ENCODE data around the gene ATP6V1B1. TPM values are rescaled to one million over a fixed set of nuclear protein-coding genes. Genes with fewer than 3 reads are reported as not detected.

ATP6V1B1 gene
- total and polyA plus RNA-seq, 9 of the 15 experiments (the other 6 are each of a cell fraction or from before 2014, with no cell fraction given), result not detected

DNA sequence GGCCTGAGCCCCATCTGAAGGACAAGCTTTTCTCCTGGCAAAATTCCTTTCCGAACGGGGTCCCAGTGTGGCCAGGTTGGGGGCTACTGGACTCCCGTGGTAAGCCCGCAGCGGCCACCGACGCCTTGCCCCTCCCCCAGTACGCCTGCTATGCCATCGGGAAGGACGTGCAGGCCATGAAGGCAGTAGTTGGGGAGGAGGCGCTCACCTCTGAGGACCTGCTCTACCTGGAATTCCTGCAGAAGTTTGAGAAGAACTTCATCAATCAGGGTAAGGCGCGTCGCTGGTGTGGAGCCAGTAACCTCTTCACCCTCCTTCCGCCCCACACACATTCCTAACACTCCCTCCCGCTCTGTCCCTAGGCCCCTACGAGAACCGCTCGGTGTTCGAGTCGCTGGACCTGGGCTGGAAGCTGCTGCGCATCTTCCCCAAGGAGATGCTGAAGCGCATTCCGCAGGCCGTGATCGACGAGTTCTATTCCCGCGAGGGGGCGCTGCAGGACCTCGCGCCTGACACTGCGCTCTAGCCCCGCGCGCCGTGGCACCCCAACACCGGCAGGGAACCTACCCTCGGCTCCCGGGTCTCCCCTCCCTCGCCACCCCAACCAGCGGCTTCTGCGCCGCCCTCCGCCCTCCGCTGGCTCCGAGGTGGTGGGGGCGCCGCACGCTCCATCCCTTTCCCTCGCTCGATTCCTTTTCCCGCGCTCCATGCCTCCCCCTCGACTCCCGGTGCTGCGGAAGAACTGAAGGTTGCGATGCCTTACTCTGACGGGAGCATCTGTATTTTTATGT is 29.1 kb downstream of the ATP6V1B1 start:
- peak; percentile 85 for FAIRE-seq
- Histone ChIP-seq H3K79me2 (ENCODE audit: control insufficient read depth, insufficient read depth, low read length) (no peaks in the 10 kb centered on the region), H3K9me3 (replicated peaks; ENCODE audit: control insufficient read depth, insufficient read depth, low read depth, low read length) (no peaks in the 10 kb centered on the region), H3K9ac (ENCODE audit: insufficient read depth in 1 of 2, low read depth in 2 of 2, low read length in 2 of 2) (peak overlapping the region in 1 of 2 experiments; percentile 86; a peak in 2 of 4 replicates), H3K9me1 (ENCODE audit: control insufficient read depth, insufficient read depth, low read length) (no peaks in the 10 kb centered on the region), H3K4me1 (replicated peaks in 1 of 2; ENCODE audit: control insufficient read depth in 2 of 2, insufficient read depth in 2 of 2, low read length in 2 of 2) (peaks cover 0 to 14% of the 10 kb centered on the region in 2 experiments; a peak in 3 of 5 replicates), H3K36me3 (ENCODE audit: control insufficient read depth, insufficient read depth, low read length) (no peaks in the 10 kb centered on the region), H3K27ac (ENCODE audit: extremely low read depth, low read depth, low read length) (no peak overlapping the region), H4K20me1 (replicated peaks; ENCODE audit: control insufficient read depth, insufficient read depth, low read length) (no peaks in the 10 kb centered on the region; the same call in none of the 2 replicates), H2AFZ (ENCODE audit: low read depth, low read length) (peak overlapping the region; percentile 81), H3K27me3 (ENCODE audit: control insufficient read depth in 2 of 2, insufficient read depth in 2 of 2, low read length in 2 of 2) (peaks cover 0 to 41% of the 10 kb centered on the region in 2 experiments; a peak in 2 of 5 replicates), H3K4me2 (ENCODE audit: insufficient read depth, low read length) (peak overlapping the region; percentile 73), H3K4me3 (peak overlapping the region; percentile 47)
- DNase-seq (ENCODE audit: extremely low read depth in 1 of 4, low spot score in 3 of 4), result peak; percentile 71 to 88 (median 74)
- no TSS peak for BruUV-seq (replicated peaks)
- ATAC-seq, result peak; percentile 94
- WGBS (ENCODE audit: insufficient coverage, low coverage, missing lambda C conversion rate), result 6% methylated on average over 44 of the region's 59 CpGs
- in situ Hi-C loops (cut with MboI) (no loop called here), intact Hi-C loops (cut with micrococcal nuclease) (loop anchor here (1.0 kb wide), 1 partner anchor 13 kb away; no protein-coding TSS in a partner anchor)
- ChIA-PET POLR2A (interaction anchor here (0.6 to 1.6 kb wide), 3 partner anchors 13 to 823 kb away, joined by 3 to 5 read pairs (median 3); no protein-coding TSS in a partner anchor), CTCF (ENCODE audit: low intra/inter-chr PET ratio) (interaction anchor here (0.5 to 2.2 kb wide), 7 partner anchors 13 to 187 kb away, joined by 3 to 13 read pairs (median 3); partner anchors contain the start of genes ANKRD53 and TEX261)
- TF ChIP-seq, protein P1, sequence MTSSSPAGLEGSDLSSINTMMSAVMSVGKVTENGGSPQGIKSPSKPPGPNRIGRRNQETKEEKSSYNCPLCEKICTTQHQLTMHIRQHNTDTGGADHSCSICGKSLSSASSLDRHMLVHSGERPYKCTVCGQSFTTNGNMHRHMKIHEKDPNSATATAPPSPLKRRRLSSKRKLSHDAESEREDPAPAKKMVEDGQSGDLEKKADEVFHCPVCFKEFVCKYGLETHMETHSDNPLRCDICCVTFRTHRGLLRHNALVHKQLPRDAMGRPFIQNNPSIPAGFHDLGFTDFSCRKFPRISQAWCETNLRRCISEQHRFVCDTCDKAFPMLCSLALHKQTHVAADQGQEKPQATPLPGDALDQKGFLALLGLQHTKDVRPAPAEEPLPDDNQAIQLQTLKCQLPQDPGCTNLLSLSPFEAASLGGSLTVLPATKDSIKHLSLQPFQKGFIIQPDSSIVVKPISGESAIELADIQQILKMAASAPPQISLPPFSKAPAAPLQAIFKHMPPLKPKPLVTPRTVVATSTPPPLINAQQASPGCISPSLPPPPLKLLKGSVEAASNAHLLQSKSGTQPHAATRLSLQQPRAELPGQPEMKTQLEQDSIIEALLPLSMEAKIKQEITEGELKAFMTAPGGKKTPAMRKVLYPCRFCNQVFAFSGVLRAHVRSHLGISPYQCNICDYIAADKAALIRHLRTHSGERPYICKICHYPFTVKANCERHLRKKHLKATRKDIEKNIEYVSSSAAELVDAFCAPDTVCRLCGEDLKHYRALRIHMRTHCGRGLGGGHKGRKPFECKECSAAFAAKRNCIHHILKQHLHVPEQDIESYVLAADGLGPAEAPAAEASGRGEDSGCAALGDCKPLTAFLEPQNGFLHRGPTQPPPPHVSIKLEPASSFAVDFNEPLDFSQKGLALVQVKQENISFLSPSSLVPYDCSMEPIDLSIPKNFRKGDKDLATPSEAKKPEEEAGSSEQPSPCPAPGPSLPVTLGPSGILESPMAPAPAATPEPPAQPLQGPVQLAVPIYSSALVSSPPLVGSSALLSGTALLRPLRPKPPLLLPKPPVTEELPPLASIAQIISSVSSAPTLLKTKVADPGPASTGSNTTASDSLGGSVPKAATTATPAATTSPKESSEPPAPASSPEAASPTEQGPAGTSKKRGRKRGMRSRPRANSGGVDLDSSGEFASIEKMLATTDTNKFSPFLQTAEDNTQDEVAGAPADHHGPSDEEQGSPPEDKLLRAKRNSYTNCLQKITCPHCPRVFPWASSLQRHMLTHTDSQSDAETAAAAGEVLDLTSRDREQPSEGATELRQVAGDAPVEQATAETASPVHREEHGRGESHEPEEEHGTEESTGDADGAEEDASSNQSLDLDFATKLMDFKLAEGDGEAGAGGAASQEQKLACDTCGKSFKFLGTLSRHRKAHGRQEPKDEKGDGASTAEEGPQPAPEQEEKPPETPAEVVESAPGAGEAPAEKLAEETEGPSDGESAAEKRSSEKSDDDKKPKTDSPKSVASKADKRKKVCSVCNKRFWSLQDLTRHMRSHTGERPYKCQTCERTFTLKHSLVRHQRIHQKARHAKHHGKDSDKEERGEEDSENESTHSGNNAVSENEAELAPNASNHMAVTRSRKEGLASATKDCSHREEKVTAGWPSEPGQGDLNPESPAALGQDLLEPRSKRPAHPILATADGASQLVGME (CRISPR knock-in tag; IDR thresholded peaks at IDR 0.05), result peak; percentile 89; the same call in 1 of the 2 replicates
- no peak for TF ChIP-seq TARDBP (IDR thresholded peaks at IDR 0.05)
- TF ChIP-seq, protein P2, sequence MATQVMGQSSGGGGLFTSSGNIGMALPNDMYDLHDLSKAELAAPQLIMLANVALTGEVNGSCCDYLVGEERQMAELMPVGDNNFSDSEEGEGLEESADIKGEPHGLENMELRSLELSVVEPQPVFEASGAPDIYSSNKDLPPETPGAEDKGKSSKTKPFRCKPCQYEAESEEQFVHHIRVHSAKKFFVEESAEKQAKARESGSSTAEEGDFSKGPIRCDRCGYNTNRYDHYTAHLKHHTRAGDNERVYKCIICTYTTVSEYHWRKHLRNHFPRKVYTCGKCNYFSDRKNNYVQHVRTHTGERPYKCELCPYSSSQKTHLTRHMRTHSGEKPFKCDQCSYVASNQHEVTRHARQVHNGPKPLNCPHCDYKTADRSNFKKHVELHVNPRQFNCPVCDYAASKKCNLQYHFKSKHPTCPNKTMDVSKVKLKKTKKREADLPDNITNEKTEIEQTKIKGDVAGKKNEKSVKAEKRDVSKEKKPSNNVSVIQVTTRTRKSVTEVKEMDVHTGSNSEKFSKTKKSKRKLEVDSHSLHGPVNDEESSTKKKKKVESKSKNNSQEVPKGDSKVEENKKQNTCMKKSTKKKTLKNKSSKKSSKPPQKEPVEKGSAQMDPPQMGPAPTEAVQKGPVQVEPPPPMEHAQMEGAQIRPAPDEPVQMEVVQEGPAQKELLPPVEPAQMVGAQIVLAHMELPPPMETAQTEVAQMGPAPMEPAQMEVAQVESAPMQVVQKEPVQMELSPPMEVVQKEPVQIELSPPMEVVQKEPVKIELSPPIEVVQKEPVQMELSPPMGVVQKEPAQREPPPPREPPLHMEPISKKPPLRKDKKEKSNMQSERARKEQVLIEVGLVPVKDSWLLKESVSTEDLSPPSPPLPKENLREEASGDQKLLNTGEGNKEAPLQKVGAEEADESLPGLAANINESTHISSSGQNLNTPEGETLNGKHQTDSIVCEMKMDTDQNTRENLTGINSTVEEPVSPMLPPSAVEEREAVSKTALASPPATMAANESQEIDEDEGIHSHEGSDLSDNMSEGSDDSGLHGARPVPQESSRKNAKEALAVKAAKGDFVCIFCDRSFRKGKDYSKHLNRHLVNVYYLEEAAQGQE (IDR thresholded peaks at IDR 0.05; ENCODE audit: borderline replicate concordance), result peak; percentile 72; the same call in 1 of the 2 replicates
- TF ChIP-seq, protein P2 (CRISPR knock-in tag; IDR thresholded peaks at IDR 0.05; ENCODE audit: low read depth), result no peak
- peak; percentile 36; the same call in 1 of the 2 replicates for TF ChIP-seq ZKSCAN1 (IDR thresholded peaks at IDR 0.05; ENCODE audit: low read depth, low read length)
- TF ChIP-seq XRCC5 (IDR thresholded peaks at IDR 0.05; ENCODE audit: low read depth, low read length), result peak; percentile 78; the same call in 1 of the 2 replicates
